ENCODE measurements around the gene ITIH1. TPM values are rescaled to one million over a fixed set of nuclear protein-coding genes. Genes with fewer than 3 reads are reported as not detected.

The ITIH1 gene
- total and polyA plus RNA-seq, 2 of the 4 experiments (the other 2 are of a cell fraction) = not detected

- H3K4me2 ChIP-seq (ENCODE audit: low read depth, low read length) = no peak overlapping the region
- H2AFZ ChIP-seq (replicated peaks; ENCODE audit: low read length, poor library complexity) = no peak overlapping the region
- H3K27me3 ChIP-seq (ENCODE audit: control insufficient read depth, insufficient read depth, low read length) = peaks cover 37% of the 10 kb centered on the region
- no peaks in the 10 kb centered on the region for H3K36me3 ChIP-seq (ENCODE audit: control insufficient read depth, insufficient read depth, low read length)
- H3K4ac ChIP-seq (ENCODE audit: low read depth, low read length) = no peak overlapping the region
- no peak overlapping the region for H2BK20ac ChIP-seq (ENCODE audit: low read depth, low read length)
- no peak for ATAC-seq (ENCODE audit: low read depth)
- H4K8ac ChIP-seq (ENCODE audit: low read depth in 2 of 2, low read length in 2 of 2) = no peak overlapping the region
- ChIA-PET POLR2A (ENCODE audit: unreplicated experiment) (no interaction called here), CTCF (no interaction called here)
- H3K14ac ChIP-seq (replicated peaks; ENCODE audit: low read depth, low read length) = no peak overlapping the region
- no peak overlapping the region for H4K91ac ChIP-seq (ENCODE audit: insufficient read depth, low read depth, low read length)
- no peak overlapping the region for H2AK5ac ChIP-seq (ENCODE audit: low read depth, low read length)
- H3K56ac ChIP-seq (ENCODE audit: extremely low read depth, insufficient read depth, low read length) = no peak overlapping the region
- H4K20me1 ChIP-seq (ENCODE audit: insufficient read depth, low read length) = no peaks in the 10 kb centered on the region
- no peak overlapping the region for H2BK15ac ChIP-seq (ENCODE audit: low read depth, low read length)
- H3K23ac ChIP-seq (ENCODE audit: low read depth, low read length) = no peak overlapping the region
- H3K9ac ChIP-seq (ENCODE audit: low read depth, low read length) = no peak overlapping the region
- no peak for TF ChIP-seq BHLHE40 (IDR thresholded peaks at IDR 0.05; ENCODE audit: low read depth, low read length)
- no peak for TF ChIP-seq MAFK (IDR thresholded peaks at IDR 0.05; ENCODE audit: low read depth, low read length)
- no peak for TF ChIP-seq RAD21 (IDR thresholded peaks at IDR 0.05; ENCODE audit: low read length)
- H2BK120ac ChIP-seq (ENCODE audit: low read depth, low read length) = no peak overlapping the region
- H3K18ac ChIP-seq (ENCODE audit: low read depth, low read length) = no peak overlapping the region
- 75% methylated on average over 5 of the region's 7 CpGs; no CpG with 5 or more reads in 1 of the 2 experiments for WGBS, 2 experiments (ENCODE audit: extremely low coverage in 2 of 2, insufficient read length in 1 of 2)
- intact Hi-C loops (cut with micrococcal nuclease) = no loop called here
- no peaks in the 10 kb centered on the region for H3K79me1 ChIP-seq (ENCODE audit: low read depth in 1 of 2, low read length in 2 of 2)
- dilution Hi-C loops (cut with HindIII; ENCODE audit: low sequenced_read_pairs, unreplicated experiment) = no loop called here
- no peak overlapping the region for H2BK5ac ChIP-seq (ENCODE audit: low read depth, low read length, poor library complexity, severe bottlenecking)
- in situ Hi-C loops (cut with MboI; ENCODE audit: low sequenced_read_pairs) = no loop called here
- no peaks in the 10 kb centered on the region; the same call in 1 of the 2 replicates for H3K9me1 ChIP-seq (ENCODE audit: insufficient read depth, low read length)
- no peak overlapping the region for H3K4me3 ChIP-seq (ENCODE audit: insufficient read depth, low read depth, low read length)
- H3K9me3 ChIP-seq (ENCODE audit: control insufficient read depth, insufficient read depth, low read length) = no peaks in the 10 kb centered on the region
- H2AK9ac ChIP-seq (replicated peaks; ENCODE audit: low read depth, low read length, poor library complexity) = no peak overlapping the region
- no peak overlapping the region for H3K27ac ChIP-seq (ENCODE audit: insufficient read depth, low read length)
- no peak for DNase-seq
- no peaks in the 10 kb centered on the region for H3K4me1 ChIP-seq (ENCODE audit: control insufficient read depth, insufficient read depth, low read length)
- no peak overlapping the region for H4K5ac ChIP-seq (ENCODE audit: low read depth, low read length)
- no TSS peak for BruUV-seq (replicated peaks)
These were observed 12.9 kb downstream of the ITIH1 start for GRCh38 chr3:52790337-52790736.

All from IMR-90 (cell line).